T47D (cell line): ENCODE results near the gene GFRA4.

Experiments used
- DNase-seq, 2 experiments: peaks; one replicate each; pipeline versions ENCODE4 v3.0.0 to v3.0.0-alpha.2; 2011 to 2012; ENCODE audit warnings: low read depth in 1 of 2, low spot score in 1 of 2
- JUND ChIP-seq: IDR thresholded peaks from 2 replicates; pipeline ENCODE4 v1.6.1; 2012; ENCODE audit warnings: low read depth
- in situ Hi-C: cut with HindIII; loops from 2 replicates; pipeline ENCODE4 v1.10.0; 2016; ENCODE audit warnings: low sequenced_read_pairs, low pct_unique_long_range_greater_than_20kb

Gene GFRA4

DNA sequence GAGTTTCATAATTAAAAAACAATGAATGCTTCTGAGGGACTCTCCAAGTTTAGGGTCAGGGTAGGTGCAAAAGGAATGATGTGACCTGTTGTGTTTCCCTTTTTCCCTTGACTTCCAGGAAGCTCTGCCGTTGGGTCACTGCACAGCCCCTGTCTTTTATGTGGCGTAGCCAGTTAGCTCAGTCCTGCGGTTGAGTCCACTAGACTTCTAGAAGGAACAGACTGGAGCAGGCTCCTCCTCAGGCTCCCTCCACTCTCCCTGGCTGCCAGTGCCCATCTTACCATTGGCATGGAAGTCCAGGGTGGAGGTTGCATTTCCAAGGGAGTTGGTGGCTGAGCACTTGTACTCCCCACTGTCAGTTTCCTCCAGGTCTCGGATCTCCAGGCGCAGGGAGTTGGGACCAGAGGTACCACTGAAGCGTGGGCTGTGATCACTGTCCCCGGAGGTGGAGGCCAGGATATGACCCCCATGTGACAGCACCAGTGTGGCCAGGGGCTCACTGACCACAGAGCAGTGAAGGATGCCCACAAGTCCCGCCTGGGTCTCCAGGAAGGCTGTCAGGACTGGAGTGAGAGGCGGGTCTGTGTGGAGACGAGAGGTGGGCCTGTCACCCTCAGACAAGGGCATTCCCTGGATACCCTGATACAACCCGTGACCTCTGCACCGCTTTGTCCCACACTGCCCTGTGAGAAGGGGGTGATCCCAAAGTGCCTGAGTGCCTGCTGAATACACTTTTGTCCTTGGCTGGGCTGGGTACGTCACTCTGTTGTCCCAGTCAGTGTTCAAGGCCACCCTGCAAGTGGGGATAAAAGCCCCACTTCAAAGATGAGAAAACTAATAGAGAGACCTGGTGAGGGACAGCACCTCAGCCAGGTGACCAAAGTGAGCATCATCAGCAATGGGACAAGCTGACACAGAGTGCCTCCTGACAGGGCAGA is 38.1 kb upstream of the GFRA4 start:
- in situ Hi-C loops: no loop called here
- no peak for TF ChIP-seq JUND
- no peak for DNase-seq

DNA sequence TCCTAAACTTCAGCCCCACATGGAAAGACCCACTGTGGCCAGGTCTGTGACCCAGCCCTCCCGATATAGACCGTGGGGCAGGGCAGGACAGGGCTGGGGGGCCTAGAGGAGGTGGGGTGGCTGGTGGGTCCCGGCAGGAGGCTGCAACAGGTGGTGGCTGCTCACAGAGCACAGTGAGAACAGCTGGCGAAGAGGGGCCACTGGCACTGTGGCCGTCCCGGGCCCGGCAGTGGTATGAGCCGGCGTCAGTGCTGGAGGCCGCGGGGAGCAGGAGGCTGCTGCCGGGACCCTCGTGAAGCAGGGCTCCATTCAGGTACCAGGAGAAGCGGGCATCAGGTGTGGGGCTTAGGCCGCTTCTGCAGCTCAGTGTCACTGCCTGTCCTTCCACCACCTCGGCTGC is 35.8 kb upstream of the GFRA4 start:
- no peak for DNase-seq
- no peak for TF ChIP-seq JUND
- in situ Hi-C loops: no loop called here

DNA sequence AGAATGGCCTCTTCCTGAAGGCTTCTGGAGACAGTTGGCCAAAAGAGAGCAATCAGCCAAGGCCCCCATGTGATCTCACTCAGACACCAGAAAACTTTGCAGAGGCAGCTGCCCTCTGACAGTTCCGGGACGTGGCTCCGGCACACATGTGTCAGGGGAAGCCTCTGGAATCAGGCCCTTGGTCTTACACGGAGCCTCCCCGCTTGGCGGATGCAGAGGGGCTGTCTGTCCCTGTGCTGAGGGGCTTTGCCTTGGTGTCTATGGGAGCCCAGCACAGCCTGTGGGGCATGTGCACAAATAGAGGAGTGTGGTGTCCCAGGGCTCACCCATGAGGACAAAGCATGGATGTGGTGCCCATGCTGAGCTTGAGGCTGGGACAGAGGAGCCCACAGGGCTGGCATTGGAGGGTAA is 35.4 kb upstream of the GFRA4 start:
- in situ Hi-C loops: no loop called here

DNA sequence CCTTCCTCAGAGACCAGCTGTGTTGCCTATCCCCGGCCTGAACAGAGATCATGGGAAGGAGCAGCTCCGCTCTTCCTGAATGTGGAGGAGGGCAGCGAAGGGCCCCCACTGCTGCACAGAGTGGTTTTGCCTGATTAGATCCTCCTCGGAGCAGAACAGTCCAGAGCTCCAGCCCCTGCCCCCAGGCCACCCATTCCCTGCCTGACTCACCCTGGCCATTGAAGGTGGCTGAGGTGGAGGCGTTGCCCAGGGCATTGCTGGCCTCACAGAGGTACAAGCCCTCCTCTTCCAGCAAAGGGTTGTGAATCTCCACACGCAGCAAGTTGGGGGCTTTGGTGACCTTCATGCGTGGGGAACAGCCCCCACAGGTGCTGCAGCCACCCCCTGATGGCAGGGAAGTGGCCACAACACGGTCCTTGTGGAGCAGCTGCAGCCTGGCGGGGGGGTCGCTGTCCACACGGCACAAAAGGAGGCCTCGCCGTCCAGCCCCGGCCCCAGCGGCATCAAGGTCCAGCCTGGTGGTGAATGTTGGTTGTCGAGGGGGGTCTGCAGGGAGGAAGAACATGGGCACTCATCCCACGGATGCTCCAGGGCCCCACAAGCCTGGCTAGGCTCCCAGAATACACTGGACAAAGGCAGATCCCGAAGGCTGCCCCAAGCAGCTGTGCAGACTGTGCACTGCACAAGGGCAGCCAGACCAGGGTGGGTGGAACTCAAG is 34.5 kb upstream of the GFRA4 start:
- TF ChIP-seq JUND: no peak
- no peak for DNase-seq
- in situ Hi-C loops: no loop called here

More for the DNA sequence above, 35.4 kb upstream of the GFRA4 start:
- TF ChIP-seq JUND: no peak
- no peak for DNase-seq

DNA sequence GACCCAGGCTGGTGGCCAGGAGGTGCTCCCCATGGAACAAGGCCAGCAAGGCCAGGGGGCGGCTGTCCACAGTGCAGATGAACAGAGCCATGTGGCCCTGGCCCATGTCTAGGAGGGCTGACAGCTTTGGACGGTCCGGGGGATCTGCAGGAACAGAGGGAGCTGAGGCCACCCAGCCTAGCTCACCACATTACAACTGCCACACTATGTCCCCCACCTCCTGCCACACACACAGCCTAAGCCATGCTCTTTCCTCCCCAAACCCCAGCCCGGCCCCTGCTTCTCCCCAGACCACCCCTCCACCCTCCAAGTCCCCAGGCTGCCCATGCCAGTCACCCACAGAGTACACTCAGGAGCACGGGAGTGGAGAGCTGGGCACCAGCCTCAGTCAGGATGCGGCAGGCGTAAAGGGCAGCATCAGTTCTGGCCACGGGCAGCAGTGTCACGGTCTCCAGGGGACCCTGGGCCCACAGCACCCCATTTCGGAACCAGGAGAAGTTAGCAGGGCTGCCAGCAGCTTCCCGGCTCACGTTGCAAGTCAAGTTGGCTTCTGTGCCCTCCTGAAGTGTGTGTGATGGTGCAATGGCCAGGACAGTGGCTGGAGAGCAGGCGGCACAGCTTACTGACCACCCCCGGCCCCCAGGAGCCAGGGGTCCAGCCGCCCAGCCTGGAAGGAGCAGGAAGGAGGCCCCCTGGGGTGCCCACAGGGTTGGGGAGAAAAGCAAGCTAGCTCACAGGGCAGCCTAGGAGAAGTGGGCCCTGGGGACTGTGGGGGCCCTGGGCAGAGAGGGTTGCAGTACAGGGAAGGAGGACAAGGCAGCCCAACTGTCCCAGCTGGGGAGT is 33.8 kb upstream of the GFRA4 start:
- no peak for DNase-seq
- no peak for TF ChIP-seq JUND
- in situ Hi-C loops: no loop called here

DNA sequence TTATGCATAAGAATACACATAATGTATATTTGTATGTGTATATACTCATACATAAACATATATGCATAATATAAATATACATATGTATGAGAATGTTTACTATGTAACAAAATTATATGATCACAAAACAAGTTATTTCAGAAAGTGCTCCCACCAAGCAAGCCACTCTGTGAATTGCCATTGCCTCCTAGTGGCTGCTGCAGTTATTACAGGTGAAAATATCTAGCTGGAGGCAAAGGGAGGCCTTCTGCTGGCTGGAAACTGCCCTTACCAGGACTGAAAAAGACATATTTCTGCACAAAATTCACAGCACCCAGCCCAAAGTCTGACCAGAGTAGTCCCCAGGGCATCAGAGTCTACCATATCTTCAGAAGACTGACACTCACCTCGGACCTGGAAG is 33.0 kb upstream of the GFRA4 start:
- no peak for DNase-seq
- in situ Hi-C loops: no loop called here
- TF ChIP-seq JUND: no peak

DNA sequence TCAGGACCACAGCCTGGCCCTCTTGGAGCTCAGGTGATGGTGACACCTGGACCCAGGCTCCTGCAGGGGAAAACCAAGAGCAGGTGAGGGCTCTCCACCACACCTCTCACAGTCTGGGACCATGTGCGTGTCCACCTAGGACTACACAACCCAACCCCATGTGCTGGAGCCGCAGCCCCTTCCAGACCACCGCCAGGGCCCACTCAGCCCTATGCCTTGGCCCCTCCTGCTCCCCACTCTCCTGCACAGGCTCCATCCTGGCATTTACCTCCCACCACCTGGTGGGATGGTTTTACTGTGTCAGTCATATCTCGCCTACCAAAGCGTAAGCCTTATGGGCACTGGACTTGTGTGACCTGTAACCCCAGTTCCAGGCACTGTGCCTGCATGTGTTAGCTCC is 31.7 kb upstream of the GFRA4 start:
- DNase-seq: no peak
- no peak for TF ChIP-seq JUND
- in situ Hi-C loops: no loop called here

DNA sequence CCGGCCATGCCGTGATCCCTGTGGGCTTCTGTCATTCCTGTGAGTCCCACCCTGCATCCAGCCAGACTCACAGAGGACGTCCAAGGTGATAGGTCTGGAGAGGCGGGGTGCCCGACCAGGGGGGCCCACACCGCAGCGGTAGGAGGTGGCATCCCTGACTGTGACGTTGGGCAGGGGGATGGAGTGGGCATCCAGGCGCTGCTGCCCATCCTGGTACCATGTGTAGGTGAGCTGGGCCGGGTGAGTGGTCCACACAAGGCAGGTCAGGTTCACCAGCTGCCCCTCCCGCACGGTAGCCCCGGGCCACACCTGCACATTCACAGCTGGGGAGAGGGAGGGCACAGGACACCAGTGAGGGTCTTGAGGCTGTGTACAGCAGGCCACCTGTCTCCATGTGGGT is 30.2 kb upstream of the GFRA4 start:
- in situ Hi-C loops: no loop called here
- no peak for DNase-seq
- no peak for TF ChIP-seq JUND

DNA sequence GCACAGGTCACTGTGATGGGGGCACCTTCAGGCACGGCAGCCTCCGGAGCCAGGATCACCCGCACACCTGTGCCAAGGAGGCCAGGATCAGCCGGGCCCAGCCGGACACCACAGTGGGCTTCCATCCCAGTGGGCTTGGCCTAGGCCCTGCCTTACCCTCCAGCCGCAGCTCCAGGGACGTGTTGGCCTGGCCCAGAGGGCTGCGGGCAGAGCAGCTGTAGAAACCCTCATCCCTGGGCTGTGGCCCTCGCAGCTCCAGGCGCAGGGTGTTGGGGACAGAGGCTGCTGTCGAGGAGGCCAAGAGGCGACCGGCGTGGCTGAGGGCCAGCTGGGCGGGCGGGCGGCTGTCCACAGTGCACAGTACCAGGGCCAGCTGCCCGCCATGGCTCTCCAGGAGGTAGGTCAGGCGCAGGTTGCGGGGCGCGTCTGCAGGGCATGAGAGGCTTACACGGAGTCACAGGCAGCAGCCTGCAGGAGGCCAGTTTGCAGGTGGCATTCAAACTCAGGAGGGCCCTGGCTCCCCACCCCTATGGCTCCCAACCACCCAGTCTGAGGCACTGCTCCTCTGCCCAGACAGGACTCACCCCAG is 29.6 kb upstream of the GFRA4 start:
- in situ Hi-C loops: no loop called here
- no peak for DNase-seq
- TF ChIP-seq JUND: no peak

DNA sequence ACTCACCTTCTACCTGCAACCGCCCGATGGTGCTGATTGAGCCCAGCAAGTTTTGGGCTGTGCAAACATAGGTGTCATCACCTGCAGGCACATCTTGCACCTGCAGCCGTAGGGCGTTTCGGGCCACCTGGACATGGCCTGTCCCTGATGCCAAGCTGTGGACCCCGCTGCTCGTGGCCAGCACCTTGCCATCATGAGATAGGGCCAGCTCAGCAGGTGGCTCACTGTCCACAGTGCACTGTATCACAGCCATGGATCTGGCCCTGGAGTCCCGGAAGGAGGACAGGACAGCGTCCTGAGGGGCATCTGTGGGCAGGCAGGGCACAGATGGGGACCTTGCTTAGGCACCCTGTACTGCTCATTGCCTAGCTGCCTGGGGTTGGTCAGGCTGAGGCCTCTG is 28.7 kb upstream of the GFRA4 start:
- in situ Hi-C loops: no loop called here
- DNase-seq: no peak
- no peak for TF ChIP-seq JUND

DNA sequence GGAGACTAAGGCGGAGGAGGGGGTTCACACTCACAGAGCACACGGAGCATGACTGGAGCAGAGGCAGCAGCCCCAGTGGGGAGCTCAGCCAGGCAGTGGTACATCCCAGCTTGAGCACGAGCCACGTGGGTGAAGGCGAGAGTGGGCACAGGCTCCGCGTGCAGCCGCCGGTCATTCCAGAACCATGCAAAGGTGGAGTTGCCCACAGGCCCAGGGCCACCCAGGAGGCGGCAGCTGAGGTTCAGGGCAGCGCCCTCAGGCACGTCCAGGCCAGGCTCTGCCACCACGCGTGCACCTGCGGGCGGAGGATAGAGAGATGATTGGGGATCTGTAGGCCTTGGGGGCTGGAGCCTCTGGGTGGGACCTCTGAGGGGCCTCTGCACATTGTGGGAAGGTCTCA is 28.1 kb upstream of the GFRA4 start:
- DNase-seq: no peak
- in situ Hi-C loops: no loop called here
- no peak for TF ChIP-seq JUND

DNA sequence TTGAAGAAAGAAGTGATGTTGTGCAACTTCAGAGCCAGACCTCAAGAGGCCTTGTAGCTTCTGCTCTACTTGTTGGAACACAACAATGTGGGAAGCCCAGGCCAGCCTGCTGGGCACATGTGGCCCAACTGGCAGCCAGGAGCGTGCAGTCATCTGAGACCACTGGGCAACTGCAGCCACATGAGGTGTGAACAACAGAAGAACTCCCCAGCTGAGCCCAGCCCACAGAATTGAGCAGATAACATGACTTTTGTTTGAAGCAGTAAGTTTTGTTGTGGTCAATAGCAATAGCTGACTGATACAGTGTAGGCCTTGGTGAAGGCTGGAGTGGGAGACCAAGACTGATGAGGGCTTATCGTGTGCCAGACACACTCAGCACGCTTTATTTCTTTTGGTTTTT is 27.2 kb upstream of the GFRA4 start:
- no peak for TF ChIP-seq JUND
- DNase-seq: no peak
- in situ Hi-C loops: no loop called here
